ENCODE results near the gene ARL17B. TPM values are rescaled to one million over a fixed set of nuclear protein-coding genes. Genes with fewer than 3 reads are reported as not detected.
"Not testable (repeated sequence)": the region's sequence is repeated elsewhere in the genome, so short reads cannot be mapped to it uniquely, and the experiment has no call there.

ARL17B gene
- polyA plus RNA-seq, 3 donors from 2014 or later, result 15.2 to 20.7 (median 17.2) TPM

DNA sequence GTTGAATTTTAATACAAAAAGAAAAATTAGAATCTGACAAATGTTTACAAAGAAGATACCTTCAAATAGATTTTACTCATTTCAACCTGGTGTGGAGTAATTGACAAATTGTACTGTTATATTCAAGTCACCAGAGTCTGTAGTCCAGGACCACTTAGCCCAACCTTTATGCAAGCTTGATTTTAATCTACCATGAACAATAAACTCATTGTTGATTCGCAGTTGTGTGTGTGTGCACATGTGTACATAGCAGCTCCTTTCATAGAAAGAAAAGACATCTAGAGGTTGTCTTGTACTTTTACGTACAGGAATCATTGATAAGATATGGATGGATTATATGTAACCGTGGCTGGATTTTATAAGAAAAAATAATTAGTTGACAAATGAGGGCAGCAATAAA, 87.3 kb downstream of the ARL17B start:
- H3K27me3 Mint-ChIP-seq (ENCODE audit: low read depth in 3 of 3), result peaks cover 0 to 9% (median 3%) of the 10 kb centered on the region in 3 donors
- no peak for DNase-seq
- H3K4me3 Mint-ChIP-seq, result no peak overlapping the region

DNA sequence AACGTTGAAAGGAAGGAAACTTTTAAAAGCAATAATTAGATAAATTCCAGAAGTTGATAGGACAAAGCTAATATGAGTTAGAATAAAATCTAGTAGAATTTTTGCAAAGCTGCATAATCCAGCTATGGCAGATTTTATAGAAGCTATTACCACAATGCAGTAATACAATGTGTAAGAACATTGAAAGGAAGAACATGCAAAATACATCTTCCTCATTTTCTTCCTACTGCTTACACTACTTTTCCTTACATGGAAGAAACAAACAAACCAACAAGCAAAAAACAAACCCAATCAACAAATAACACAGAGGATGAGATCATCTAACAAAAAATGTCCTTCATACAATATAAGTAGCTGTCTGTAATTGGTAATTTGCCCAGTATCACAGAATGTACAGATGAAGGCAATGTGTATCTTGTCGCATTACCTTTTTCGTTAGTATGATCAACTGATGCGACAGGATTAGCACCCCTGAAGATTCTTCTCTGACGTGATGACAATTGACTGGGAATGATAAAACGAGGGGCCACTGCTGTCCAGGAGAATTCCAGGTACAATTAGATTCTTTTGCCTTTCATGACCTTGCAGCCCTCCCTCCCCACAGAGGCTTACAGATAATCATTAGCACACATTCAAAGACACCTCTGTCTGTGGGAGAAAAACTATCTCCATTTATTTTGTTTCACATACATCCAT, 87.9 kb downstream of the ARL17B start:
- Mint-ChIP-seq H3K36me3 (no peaks in the 10 kb centered on the region), H3K27me3 (ENCODE audit: low read depth in 3 of 3) (peaks cover 0 to 9% (median 3%) of the 10 kb centered on the region in 3 donors), H3K4me3 (no peak overlapping the region), H3K9me3 (no peaks in the 10 kb centered on the region), H3K27ac (no peak overlapping the region), H3K4me1 (no peaks in the 10 kb centered on the region)
- no peak for DNase-seq

More for the DNA sequence above, 87.3 kb downstream of the ARL17B start:
- no peaks in the 10 kb centered on the region for H3K9me3 Mint-ChIP-seq
- no peaks in the 10 kb centered on the region for H3K4me1 Mint-ChIP-seq
- H3K27ac Mint-ChIP-seq, result no peak overlapping the region
- no peaks in the 10 kb centered on the region for H3K36me3 Mint-ChIP-seq

DNA sequence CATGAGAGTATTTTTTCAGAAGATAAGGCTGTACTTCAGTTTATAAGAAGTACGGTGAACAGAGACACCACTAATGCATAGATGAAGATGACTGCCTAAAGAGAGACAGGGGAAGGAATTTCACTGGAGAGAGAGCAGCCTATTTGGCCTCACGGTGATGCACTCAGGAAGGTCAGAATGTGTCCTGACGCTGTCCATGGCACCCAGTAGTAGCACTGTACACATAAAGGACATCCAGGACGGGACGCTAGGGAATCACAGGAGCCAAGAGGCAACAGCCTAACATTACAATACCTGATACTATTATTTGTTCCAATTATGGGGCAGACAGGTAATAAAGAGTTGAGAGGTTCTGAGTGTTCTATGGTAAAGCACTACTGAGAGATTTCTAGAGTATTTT, 91.5 kb downstream of the ARL17B start:
- Mint-ChIP-seq H3K4me3 (no peak overlapping the region), H3K27me3 (ENCODE audit: low read depth in 3 of 3) (peaks cover 4 to 27% (median 19%) of the 10 kb centered on the region in 3 donors), H3K4me1 (peaks cover 27% of the 10 kb centered on the region in 2 donors), H3K27ac (no peak overlapping the region), H3K9me3 (no peaks in the 10 kb centered on the region), H3K36me3 (no peaks in the 10 kb centered on the region)
- DNase-seq, result no peak

- H3K27me3 Mint-ChIP-seq (ENCODE audit: low read depth in 3 of 3), result peaks cover 4 to 28% (median 21%) of the 10 kb centered on the region in 3 donors
- peak overlapping the region; percentile 91 to 95 (median 94) for H3K4me3 Mint-ChIP-seq
- peak; percentile 82 to 89 (median 84) for DNase-seq
- peaks cover 39 to 40% of the 10 kb centered on the region in 2 donors for H3K4me1 Mint-ChIP-seq
- H3K9me3 Mint-ChIP-seq, result no peaks in the 10 kb centered on the region
- H3K27ac Mint-ChIP-seq, result peak overlapping the region; percentile 85 to 92 (median 88)
- no peaks in the 10 kb centered on the region for H3K36me3 Mint-ChIP-seq
These were observed 94.7 kb downstream of the ARL17B start for GRCh38 chr17:46266656-46267544.

GRCh38 chr17:46266063-46266655, 95.4 kb downstream of the ARL17B start:
- not testable (repeated sequence) for H3K9me3 Mint-ChIP-seq, H3K36me3 Mint-ChIP-seq
- peaks cover 39 to 40% of the 10 kb centered on the region in 2 donors for H3K4me1 Mint-ChIP-seq
- H3K4me3 Mint-ChIP-seq, result peak overlapping the region; percentile 85 to 94 (median 87)
- DNase-seq, result peak; percentile 33 to 40 (median 36)
- peaks cover 4 to 28% (median 25%) of the 10 kb centered on the region in 3 donors for H3K27me3 Mint-ChIP-seq (ENCODE audit: low read depth in 3 of 3)
- peak overlapping the region; percentile 82 to 92 (median 86) for H3K27ac Mint-ChIP-seq

- peak; percentile 52 to 60 (median 54) for DNase-seq
- Mint-ChIP-seq H3K9me3 (no peaks in the 10 kb centered on the region), H3K27ac (peak overlapping the region; percentile 82 to 92 (median 87)), H3K4me3 (peak overlapping the region; percentile 53 to 78 (median 67)), H3K4me1 (peaks cover 40 to 43% of the 10 kb centered on the region in 2 donors), H3K27me3 (ENCODE audit: low read depth in 3 of 3) (peaks cover 4 to 35% (median 33%) of the 10 kb centered on the region in 3 donors), H3K36me3 (no peaks in the 10 kb centered on the region)
These were observed 96.9 kb downstream of the ARL17B start for GRCh38 chr17:46264456-46265198.

GRCh38 chr17:46262271-46262670, 99.3 kb downstream of the ARL17B start:
- H3K4me1 Mint-ChIP-seq, result peaks cover 30 to 33% of the 10 kb centered on the region in 2 donors
- peaks cover 0 to 31% (median 27%) of the 10 kb centered on the region in 3 donors for H3K27me3 Mint-ChIP-seq (ENCODE audit: low read depth in 3 of 3)
- H3K27ac Mint-ChIP-seq, result peak overlapping the region in 1 of 6 donors; percentile 42
- DNase-seq, result no peak
- no peaks in the 10 kb centered on the region for H3K36me3 Mint-ChIP-seq
- H3K9me3 Mint-ChIP-seq, result peaks cover 0 to 2% (median 0%) of the 10 kb centered on the region in 6 donors
- peak overlapping the region in 2 of 5 donors; percentile 3 to 12 for H3K4me3 Mint-ChIP-seq

- Mint-ChIP-seq H3K27me3 (ENCODE audit: low read depth in 3 of 3) (peaks cover 0 to 16% (median 15%) of the 10 kb centered on the region in 3 donors), H3K27ac (peak overlapping the region in 2 of 6 donors; percentile 13 to 87), H3K4me3 (peak overlapping the region; percentile 74 to 90 (median 86)), H3K4me1 (peaks cover 13 to 17% of the 10 kb centered on the region in 2 donors)
- not testable (repeated sequence) for H3K36me3 Mint-ChIP-seq, H3K9me3 Mint-ChIP-seq
- DNase-seq, result peak; percentile 22 to 30 (median 26)
These were observed 101.5 kb downstream of the ARL17B start for GRCh38 chr17:46259845-46260661.

- H3K9me3 Mint-ChIP-seq; H3K27me3 Mint-ChIP-seq (ENCODE audit: low read depth in 3 of 3); H3K4me3 Mint-ChIP-seq; H3K36me3 Mint-ChIP-seq; H3K4me1 Mint-ChIP-seq; DNase-seq; H3K27ac Mint-ChIP-seq: not testable (repeated sequence)
These were observed 105.2 kb downstream of the ARL17B start for GRCh38 chr17:46256369-46256768.

GRCh38 chr17:46254215-46254614, 107.4 kb downstream of the ARL17B start:
- H3K9me3 Mint-ChIP-seq; H3K4me1 Mint-ChIP-seq; H3K36me3 Mint-ChIP-seq; H3K27me3 Mint-ChIP-seq (ENCODE audit: low read depth in 3 of 3); DNase-seq; H3K27ac Mint-ChIP-seq; H3K4me3 Mint-ChIP-seq: not testable (repeated sequence)

GRCh38 chr17:46253722-46254121, 107.8 kb downstream of the ARL17B start:
- not testable (repeated sequence) for H3K36me3 Mint-ChIP-seq; H3K27me3 Mint-ChIP-seq (ENCODE audit: low read depth in 3 of 3); H3K4me3 Mint-ChIP-seq; H3K27ac Mint-ChIP-seq; H3K4me1 Mint-ChIP-seq; H3K9me3 Mint-ChIP-seq
- peak; percentile 66 to 79 (median 69) for DNase-seq

GRCh38 chr17:46252804-46253203, 108.8 kb downstream of the ARL17B start:
- not testable (repeated sequence) for H3K4me3 Mint-ChIP-seq, H3K27ac Mint-ChIP-seq

More at GRCh38 chr17:46252804-46253203, 108.8 kb downstream of the ARL17B start:
- H3K27me3 Mint-ChIP-seq (ENCODE audit: low read depth in 3 of 3); H3K36me3 Mint-ChIP-seq; DNase-seq; H3K4me1 Mint-ChIP-seq; H3K9me3 Mint-ChIP-seq: not testable (repeated sequence)
